GM18499 (cell line): ENCODE data around the gene CSNK1A1.
"Not testable (repeated sequence)": the region's sequence is repeated elsewhere in the genome, so short reads cannot be mapped to it uniquely, and the experiment has no call there.

Experiments
- ATAC-seq: cut with Tn5 transposase; IDR thresholded peaks from one replicate; pipeline ENCODE4 v1.9.1; 2021; ENCODE audit warnings: moderate number of reproducible peaks; ENCODE audit not compliant: insufficient read depth, unreplicated experiment

The CSNK1A1 gene

DNA sequence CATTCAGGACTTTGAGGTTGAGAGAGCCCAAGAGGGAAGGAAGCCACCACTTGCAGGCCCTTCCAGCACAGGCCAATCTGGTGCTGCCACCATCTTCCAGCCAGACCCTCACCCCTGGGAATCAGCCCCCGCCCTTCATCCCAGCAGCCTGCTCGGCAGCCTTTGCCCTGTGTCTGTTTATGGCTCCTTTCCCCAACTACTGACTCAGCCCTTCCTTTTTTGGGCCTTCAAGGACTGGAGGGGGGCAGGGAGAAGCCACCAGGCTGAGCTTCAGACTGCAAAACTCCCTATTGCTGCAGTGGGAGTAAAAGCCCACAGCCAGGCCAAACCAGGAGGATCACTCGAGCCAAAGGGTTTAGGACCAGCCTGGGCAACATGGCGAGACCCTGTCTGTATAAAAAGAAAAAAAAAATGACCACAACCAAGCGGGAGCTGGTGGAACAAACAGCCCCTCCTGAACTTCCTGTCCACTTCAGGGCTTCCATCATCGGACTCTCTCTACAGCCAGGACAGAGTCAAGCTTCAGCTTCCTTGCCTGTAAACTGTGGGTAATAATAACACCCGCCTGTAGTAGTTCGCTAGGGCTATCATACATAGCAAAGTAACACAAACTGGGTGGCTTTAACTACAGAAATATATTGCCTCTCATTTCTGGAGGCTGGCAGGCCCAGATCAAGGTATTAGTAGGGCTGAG lies 86.3 kb downstream of the CSNK1A1 start:
- ATAC-seq: no peak

DNA sequence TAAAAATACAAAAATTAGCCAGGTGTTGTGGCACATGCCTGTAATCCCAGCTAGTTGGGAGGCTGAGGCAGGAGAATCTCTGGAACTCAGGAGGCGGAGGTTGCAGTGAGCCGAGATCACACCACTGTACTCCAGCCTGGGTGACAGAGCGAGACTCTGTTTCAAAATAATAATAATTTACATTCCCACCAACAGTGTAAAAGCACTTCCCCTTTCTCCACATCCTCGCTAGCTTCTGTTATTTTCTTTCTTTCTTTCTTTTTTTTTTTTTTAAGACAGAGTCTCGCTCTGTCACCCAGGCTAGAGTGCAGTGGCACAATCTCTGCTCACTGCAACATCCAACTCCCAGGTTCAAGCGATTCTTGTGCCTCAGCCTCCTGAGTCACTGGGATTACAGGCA lies 89.3 kb downstream of the CSNK1A1 start:
- ATAC-seq: not testable (repeated sequence)

DNA sequence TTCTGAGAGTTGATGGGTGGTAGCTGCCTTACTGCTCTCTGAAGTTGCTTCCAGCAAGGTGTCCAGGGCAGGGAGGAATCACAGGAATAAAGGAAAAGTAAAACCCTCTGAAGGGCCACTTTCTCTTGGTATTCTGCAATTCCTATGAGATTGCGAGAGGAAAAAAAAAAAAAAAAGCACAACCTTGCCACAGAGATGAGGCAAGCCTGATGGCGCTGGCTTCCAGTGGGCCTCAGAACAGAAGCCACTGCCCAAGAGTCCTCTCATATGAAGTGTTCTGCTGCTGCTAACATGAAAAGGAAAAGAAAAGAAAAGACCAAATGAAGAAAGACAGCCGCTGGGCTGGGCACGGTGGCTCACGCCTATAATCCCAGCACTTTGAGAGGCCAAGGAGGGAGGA lies 91.3 kb downstream of the CSNK1A1 start:
- ATAC-seq: no peak

DNA sequence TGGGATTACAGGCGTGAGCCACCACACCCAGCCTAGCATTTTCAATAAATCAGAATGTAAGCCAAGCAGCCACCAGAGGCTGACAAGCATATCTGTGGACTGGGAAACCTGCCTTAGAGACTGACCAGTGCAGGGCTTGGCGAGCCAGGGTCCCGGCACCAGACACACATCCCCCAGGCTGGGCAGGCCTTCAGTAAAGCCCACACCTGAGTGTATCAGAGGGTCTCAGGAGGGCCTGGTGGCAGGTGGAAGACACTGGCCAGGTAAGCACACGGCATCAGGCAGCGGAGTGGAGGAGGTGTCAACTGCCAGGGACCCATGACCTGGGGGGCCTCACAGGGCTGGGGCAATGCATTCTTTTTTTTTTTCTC lies 93.9 kb downstream of the CSNK1A1 start:
- ATAC-seq: no peak

DNA sequence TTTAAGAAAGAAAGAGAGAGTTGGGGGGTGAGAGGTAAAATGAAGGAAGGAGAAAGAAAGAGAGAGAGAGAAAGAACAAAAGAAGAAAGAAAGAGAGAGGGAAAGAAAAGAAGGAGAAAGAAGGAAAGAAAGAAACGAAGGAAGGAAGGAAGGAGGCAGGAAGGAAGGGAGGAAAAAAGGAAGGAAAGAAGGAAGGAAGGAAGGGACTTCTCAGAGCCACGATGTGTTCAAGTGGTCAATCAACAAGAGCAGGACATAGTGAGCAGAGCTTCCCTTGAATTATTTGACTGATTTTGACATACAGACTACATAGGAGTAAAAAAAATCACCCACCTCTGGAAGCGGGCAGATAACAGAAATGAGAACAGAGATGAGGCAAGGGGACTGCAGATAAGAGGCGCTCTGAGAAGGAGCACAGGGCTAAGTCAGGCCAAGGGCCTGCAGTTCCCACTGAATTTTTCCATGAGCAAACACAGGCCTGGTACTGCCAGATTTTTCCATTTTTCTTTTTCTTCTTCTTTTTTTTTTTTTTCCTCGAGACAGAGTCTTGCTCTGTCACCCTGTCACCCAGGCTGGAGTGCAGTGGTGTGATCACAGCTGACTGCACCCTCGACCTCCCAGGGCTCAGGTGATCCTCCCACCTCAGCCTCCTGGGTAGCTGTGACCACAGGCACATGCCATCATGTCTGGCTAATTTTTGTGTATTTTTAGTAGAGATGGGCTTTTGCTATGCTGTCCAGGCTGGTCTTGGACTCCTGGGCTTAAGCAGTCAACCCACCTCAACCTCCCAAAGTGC lies 94.4 kb downstream of the CSNK1A1 start:
- no peak for ATAC-seq

DNA sequence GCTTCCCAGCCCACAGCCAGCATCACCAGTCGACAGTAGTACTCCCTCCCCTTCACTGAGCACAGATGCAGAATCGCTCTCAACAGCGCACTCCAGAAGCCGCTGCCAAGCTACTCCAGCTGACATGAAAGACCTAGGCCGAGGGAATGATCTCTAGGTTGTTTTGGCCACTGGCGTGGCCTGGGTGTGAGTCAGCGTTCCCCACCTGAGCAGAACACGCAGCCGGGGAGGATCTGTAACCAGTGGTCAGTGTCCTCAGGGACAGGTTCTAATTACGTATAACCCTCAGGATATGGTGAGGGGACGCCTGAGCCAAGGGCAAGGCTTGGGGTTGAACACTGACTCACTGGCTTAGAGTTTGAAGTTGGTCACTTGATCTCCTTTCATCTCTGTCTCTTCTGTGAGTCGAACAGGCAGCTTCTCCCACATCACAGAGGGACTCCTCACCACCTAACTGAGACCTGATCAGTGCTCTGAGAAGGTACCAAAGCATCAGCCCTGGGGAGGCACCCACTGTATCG lies 95.3 kb downstream of the CSNK1A1 start:
- ATAC-seq: no peak

DNA sequence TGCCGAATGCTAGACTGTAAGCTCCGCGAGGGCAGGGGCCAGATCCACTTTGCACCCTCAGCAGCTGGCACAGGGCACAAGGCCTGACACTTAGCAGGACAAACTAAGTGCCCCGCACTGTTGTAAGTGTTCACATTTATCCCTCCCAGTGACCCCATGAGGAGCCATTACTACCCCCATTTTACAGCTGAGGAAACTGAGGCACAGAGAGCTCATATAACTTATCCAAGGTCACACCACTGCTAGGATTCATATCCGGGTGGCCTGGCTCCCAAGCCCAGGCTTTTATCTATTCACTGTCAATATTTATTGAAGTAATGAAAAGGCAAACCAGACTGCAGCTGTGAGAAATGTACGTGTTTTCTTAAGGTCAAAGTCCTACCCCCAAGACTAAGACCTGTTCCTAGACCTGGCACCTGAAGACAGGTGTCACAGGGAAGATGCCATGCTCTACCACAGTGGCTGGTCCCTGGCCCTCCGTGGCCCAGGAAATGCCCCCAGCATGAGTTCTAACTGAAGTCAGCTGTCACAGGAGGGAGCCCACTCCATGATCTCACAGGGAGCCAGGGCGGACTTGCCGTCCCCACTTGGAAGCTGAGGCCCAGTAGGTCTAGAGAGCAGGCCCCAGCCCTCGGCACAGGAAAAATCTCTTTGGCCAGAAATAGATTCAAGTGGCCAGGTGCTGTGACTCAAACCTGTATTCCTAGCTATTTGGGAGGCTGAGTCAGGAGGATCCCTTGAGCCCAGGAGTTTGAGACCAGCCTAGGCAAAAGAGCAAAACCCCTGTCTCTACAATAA lies 97.4 kb downstream of the CSNK1A1 start:
- ATAC-seq: no peak

DNA sequence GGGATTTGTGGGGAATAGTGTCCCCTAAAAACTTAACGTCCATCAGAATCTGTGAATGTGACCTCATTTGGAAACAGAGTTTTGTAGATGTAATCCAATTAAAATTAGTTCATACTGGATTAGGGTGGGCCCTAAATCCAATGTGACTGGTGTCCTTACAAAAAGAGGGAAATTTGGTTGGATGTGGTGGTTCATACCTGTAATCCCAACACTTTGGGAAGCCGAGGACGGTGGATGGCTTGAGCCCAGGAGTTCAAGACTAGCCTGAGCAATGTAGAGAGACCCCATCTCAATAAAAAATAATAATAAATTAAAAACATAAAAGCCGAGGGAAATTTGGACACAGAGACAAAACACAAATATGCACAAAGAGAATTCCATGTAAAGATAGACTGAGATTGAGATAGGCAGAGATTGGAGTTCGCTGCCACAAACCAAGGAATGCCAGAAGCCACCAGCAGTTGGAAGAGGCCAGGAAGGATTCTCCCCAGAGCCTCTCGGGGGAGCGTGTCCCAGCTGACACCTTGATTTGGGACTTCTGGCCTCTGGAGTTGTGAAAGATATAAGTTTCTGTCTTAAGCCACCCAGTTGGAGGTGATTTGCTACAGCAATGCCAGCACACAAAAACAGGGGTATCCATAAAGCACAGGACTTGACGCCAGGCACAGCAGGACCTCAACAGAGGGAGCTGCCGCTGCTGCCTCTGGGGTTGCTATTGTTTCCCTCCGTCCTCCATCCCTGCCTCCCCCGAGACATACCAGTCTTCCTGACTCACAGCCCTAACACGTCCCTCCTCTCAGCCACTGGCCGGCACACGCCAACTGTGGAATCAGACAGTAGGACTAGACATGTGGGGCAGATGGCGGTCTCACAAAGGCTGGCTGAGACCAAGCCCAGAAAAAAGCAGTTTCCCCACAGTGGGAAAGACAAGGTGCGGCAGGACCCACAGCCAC lies 98.3 kb downstream of the CSNK1A1 start:
- ATAC-seq: no peak

DNA sequence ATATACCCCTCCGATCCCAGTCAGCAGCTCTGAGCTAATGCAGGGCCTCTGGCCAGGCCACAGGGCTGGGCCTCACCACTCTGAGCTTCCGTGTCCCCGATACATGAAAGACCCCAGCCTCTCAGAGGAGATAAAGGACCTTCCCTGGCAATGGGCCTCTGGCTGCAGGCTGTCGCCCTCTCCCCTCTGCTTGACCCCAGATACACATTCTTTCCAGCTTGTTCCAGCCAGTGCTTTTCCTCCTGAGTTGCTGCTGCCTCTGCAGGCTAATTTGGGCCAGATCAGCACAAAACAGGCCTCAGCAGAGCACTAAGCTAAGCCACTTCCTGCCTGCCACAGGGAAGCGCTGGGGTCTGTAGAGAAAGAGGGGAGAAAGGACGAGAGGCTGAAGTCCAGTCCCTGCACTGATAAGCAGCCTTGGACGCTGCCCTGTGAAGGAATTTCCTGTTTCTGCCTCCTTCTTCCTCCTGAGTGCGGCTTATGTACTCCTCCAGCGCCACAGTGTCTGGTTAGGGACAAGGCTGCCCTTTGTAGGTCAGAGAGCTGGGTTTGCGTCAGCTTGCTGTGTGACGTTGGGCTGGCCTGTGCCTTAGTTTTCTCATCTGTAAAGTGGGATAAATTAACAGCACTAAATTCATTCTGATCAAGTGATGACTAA lies 99.1 kb downstream of the CSNK1A1 start:
- no peak for ATAC-seq

DNA sequence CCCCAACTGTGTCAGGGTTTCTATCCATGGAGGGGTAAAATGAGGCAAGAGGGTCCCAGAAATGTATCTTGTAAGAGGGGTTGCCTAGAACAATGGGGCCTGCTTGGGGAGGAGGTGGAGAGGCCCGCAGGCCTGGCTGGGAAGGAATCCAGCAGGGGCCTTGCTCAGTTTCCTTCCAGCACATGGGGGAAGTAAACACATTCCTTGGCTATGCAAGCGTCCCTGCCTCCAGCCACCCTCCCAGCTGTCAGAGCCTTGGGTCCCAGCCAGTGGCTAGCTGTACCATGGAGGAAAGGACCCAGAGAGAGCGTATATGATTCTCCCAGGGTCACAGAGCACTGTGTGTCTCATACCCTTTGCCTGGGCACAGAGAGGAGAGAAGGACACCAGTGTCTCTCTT lies 101.0 kb downstream of the CSNK1A1 start:
- no peak for ATAC-seq

DNA sequence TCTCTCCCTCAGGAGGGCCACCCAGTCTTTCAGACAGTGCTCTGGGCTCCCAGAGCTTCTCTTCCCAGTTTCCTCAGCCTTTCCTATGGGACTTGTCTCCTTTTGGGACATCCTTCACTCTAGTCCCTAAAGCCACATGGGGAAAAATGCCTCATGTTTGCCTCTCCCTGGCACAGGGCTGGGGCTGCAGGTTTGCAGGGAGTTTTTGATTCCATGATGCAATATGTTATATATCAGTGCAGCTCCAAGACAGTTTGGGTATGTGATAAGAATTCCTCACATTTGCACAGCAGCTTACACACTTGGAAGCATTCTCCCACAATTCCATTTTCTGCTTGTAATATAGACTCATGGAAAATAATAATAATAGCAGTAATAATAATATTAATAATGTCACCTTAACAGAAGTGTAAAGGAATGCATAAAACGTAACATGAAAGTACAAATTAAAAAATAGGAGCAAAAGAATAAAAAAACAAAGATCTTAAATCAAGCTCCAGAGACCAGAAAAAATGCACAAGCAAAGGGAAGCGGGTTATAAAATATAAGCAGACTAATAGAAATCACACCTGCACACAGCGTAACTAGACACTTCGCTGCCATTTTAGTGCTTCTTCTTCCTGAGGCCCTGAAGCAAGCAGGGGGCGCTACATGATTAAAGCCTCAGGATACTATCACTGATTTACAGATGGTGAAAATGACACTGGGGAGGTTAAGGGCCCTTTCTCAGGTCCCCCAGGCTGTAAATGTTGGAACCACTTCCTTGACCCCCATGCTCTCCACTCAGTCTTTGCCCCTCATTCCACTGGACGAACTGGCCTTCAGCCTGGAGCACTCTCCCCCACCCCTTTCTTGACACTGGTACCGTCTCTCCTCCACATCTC lies 102.2 kb downstream of the CSNK1A1 start:
- ATAC-seq: no peak

DNA sequence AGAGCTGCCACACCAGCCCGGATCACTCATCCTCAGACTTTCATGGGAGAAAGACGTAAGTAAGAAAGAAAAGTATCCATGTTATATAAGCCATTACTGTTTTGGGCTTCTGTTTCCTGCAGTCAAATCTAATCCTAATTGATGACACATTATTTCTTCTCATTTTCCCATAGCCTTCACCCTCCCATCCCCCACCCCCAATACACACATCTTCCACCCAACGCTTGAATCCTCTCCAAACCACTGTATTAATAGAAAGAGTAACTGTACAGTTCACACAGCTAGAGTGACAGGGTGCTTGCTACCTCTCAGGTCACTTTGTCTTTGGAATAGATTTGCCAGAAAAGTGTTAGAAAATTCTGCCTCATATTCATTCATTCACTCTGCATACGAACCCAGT lies 102.8 kb downstream of the CSNK1A1 start:
- ATAC-seq: no peak

DNA sequence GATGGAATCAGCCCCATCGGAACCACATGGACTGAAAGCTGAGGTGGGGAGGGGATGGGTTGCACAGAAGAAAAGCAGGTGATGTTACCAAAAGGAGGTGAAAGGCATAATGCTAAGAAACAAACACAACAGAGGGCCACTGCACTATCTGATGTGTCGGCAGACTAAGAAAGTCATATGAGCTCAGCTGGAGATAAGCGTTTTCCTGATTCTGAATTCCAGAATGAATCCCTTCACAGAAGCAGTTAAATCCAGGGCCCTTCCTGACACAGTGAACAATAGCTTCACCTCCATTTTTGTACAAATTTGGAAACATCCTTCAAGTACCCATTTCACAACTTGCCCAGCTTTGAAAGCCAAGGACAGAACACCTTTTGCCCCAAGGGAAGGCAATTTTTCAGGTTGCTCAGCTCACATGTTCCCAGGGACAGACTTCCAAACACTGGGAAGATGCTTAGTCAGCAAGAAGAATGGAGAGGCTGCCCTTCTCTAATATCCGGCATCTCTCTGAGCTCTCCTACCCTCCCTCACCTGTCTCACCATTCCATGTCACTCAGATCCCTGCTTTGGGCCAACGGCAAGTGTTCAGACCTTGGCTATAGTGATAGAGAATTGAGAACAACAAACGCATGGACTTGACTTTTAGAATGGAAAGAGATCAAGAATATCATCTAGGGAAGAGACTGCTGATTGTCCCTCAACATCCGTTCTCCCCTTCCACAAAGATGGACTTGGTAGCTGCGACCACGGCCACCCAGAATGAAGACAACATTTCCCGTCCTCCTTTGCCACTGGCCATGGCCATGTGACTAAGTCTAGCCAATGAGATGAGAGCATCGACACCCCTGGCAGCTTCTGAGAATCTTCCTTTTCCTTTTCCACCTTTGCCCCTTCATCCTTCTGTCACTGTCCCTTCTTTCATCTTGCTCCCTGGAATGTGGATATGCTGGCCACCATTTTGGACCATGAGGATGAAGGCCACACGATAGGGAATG lies 103.6 kb downstream of the CSNK1A1 start:
- ATAC-seq: no peak

DNA sequence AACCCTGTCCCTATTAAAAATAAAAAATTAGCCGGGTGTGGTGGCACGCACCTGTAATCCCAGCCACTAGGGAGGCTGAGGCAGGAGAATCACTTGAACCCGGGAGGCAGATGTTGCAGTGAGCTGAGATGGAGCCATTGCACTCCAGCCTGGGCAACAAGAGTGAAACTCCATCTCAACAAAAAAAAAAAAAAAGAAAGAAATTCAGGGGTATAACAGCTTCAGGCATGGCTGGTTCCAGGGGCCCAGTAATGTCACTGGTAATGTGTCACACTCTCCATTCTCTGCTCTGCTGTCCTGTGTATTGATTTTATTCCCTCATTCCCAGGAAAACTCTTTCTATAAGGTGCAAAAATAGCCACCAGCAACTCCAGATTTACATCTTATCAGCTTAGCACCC lies 104.4 kb downstream of the CSNK1A1 start:
- not testable (repeated sequence) for ATAC-seq

DNA sequence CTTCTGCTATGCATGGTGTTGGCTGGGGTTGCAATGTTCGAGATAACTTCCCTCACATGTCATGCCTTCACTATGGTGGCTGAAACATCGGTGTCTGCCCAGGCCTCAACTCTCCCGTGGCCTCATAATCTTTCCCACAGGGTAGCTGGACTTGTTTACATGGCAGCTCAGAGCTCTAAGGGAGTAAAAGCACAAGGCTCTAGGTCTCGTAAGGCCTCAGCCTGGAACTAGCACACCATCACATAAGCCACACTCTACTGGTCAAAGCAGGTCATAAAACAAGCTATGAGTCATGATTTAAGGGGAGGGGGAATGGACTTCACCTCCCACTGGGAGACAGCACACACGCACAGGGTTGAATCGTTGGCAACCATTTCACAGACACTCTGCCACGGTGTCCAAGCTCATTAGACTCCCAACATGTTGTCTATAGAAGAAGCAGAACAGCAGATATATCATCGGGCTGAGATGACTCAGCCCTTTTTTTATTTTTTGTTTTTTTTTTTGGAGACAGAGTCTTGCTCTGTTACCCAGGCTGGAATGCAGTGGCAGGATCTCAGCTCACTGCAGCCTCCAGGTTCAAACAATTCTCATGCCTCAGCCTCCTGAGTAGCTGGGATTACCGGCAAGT lies 105.4 kb downstream of the CSNK1A1 start:
- no peak for ATAC-seq

DNA sequence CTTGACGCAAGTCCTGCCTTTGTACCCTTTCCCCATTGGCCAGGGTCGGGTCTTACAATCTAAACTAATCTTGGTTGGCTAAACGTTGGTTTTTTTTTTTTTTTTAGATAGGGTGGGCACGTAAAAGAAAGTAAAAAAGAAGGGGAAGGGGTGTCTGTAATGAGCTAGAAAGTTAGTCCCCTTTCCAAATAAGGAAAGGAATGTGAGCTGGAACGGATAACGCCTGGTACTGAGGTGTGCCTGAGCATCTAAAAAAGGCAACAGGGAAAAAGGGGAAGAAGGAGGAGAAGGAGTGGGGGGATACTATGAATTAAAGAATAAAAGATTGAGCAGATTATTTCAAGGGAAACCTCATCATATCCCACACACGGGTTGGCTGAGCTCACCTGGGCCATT lies 105.9 kb downstream of the CSNK1A1 start:
- no peak for ATAC-seq

DNA sequence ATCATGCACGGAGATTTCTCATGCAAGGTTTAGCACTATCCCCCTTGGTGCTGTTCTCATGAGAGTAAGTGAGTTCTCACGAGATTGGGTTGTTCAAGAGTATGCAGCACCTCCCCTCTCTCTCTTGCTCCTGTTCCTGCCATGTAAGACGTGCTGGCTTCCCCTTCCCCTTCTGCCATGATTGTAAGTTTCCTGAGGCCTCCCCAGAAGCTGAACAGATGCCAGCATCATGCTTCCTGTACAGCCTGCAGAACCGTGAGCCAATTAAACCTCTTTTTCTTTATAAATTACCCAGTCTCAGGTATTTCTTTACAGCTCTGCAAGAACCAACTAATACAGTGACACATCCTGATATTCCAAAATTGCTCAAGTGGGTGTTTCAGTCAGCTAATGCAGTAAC lies 106.8 kb downstream of the CSNK1A1 start:
- not testable (repeated sequence) for ATAC-seq
